ENCODE measurements around the gene PTAR1. TPM values are rescaled to one million over a fixed set of nuclear protein-coding genes. Genes with fewer than 3 reads are reported as not detected.

PTAR1 gene
- total and polyA plus RNA-seq, 8 donors = 49.5 to 117 (median 73.1) TPM

DNA sequence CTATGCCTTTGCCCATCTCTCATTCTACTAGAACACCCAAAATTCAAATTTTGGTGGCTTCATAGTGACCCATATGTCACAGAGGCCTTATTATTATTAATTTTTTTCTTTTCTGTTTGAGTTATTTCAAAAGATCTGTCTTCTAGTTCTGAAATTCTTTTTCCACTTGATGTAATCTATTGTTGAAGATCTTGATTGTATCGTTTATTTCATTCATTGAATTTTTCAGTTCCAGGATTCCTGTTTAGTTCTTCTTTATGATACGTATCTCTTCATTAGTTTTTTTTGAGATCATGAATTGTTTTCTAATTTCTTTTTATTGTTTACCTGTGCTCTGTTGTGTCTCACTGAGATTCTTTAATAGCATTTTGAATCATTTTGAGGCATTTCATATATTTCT lies 63.0 kb downstream of the PTAR1 start:
- Histone ChIP-seq H3K27ac (no peak overlapping the region), H3K4me3 (no peak overlapping the region), H3K27me3 (no peaks in the 10 kb centered on the region), H3K9me3 (peaks cover 0 to 37% of the 10 kb centered on the region in 2 donors), H3K4me1 (no peaks in the 10 kb centered on the region), H3K36me3 (no peaks in the 10 kb centered on the region)
- ATAC-seq (no peak), DNase-seq (no peak)
- TF ChIP-seq, protein P1, sequence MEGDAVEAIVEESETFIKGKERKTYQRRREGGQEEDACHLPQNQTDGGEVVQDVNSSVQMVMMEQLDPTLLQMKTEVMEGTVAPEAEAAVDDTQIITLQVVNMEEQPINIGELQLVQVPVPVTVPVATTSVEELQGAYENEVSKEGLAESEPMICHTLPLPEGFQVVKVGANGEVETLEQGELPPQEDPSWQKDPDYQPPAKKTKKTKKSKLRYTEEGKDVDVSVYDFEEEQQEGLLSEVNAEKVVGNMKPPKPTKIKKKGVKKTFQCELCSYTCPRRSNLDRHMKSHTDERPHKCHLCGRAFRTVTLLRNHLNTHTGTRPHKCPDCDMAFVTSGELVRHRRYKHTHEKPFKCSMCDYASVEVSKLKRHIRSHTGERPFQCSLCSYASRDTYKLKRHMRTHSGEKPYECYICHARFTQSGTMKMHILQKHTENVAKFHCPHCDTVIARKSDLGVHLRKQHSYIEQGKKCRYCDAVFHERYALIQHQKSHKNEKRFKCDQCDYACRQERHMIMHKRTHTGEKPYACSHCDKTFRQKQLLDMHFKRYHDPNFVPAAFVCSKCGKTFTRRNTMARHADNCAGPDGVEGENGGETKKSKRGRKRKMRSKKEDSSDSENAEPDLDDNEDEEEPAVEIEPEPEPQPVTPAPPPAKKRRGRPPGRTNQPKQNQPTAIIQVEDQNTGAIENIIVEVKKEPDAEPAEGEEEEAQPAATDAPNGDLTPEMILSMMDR (IDR thresholded peaks at IDR 0.05) = no peak
- intact Hi-C loops (cut with DNase I) = no loop called here

DNA sequence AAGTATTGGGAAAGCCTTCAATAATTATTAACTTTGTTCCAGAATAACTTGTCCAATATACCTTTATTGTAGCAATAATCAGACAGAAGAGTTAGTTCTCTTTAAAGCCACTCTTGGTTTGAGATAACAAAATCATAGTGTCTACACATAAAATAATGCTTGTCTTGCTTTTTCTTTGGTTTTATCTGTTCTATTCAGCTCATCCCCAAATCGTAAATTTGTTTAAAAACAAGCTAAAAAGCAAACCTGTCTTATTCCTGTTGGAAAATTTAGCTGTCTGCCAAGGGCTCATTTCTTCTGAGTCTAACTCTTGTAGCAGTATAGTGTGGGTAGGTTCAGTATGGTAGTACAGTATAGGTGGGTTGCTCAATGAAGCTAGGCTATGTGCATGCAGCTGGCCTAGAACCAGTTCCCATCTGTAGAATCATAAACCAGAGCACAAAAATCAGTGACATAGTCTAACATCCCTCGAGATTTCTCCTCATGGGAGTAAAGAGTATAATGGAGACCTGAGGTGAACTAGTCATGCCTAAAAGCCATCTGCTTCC lies 69.7 kb downstream of the PTAR1 start:
- H3K27ac ChIP-seq = no peak overlapping the region
- H3K36me3 ChIP-seq = no peaks in the 10 kb centered on the region
- no peaks in the 10 kb centered on the region for H3K4me1 ChIP-seq
- H3K4me3 ChIP-seq = no peak overlapping the region
- H3K9me3 ChIP-seq = peaks cover 0 to 1% of the 10 kb centered on the region in 2 donors
- ATAC-seq (no peak), DNase-seq (no peak)
- intact Hi-C loops (cut with DNase I) = no loop called here
- TF ChIP-seq, protein P1 (IDR thresholded peaks at IDR 0.05) = no peak
- H3K27me3 ChIP-seq = no peaks in the 10 kb centered on the region

DNA sequence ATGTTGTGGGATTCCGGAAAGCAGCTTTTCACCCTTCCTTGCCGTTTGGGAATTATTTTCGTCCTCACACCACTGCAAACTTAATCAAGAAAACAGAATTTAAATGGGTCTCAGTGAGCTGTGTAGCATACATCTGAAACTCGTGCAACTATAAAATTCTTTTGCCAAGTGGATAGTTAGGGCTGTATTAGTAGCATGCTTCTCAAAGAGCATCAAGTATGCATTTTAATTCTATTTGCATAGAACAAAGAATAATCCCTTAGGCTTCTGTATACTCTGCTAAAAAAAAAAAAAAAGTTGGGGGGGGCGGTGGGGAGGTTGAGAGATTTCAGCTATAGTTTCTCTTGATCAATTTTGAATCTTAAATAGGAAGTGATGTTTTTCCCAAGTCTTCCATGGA lies 75.9 kb downstream of the PTAR1 start:
- ATAC-seq = no peak
- TF ChIP-seq, protein P1 (IDR thresholded peaks at IDR 0.05) = no peak

DNA sequence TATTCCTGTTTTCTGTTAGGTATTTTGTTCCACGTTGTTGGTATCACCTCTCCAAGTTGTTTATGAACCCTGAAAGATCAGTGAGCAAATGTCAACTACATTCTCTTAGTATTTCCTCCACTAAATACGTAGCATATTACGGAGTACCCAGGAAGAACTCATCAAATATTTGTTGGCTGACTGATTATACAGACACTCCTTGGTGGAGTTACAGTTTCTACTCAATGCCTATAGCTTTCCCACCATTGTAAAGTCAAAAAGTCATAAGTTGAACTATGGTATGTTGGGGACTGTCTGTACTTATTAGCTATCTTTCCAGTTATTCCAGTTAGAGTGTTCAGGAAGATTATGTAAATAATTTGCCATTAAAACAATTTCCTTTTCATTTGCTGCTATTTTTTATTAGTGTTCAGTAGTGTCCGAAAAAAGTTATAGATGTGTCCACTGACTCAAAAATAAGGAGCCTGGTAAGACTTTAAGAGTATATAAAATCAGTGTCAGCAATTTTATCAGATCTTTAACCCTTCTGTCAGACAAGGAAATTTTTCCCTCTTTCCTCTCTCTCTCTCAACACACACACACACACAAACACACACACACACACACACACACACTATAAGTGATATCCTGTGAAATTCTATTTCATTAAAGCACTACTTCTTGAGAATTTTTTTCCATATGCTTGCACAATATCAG lies 80.8 kb downstream of the PTAR1 start:
- intact Hi-C loops (cut with DNase I) = loop anchor here in 1 of 2 donors (10.0 kb wide), 1 partner anchor 56 kb away; no protein-coding TSS in a partner anchor
- TF ChIP-seq, protein P1 (IDR thresholded peaks at IDR 0.05) = no peak
- Histone ChIP-seq H3K36me3 (no peaks in the 10 kb centered on the region), H3K9me3 (no peaks in the 10 kb centered on the region), H3K27me3 (no peaks in the 10 kb centered on the region), H3K4me1 (peaks cover 0 to 8% of the 10 kb centered on the region in 2 donors), H3K4me3 (no peak overlapping the region), H3K27ac (no peak overlapping the region)
- no peak for ATAC-seq
- DNase-seq = no peak

More for the DNA sequence above, 75.9 kb downstream of the PTAR1 start:
- Histone ChIP-seq H3K27me3 (no peaks in the 10 kb centered on the region), H3K9me3 (no peaks in the 10 kb centered on the region), H3K27ac (no peak overlapping the region), H3K4me1 (no peaks in the 10 kb centered on the region), H3K36me3 (no peaks in the 10 kb centered on the region), H3K4me3 (no peak overlapping the region)
- intact Hi-C loops (cut with DNase I) = no loop called here
- DNase-seq = no peak

DNA sequence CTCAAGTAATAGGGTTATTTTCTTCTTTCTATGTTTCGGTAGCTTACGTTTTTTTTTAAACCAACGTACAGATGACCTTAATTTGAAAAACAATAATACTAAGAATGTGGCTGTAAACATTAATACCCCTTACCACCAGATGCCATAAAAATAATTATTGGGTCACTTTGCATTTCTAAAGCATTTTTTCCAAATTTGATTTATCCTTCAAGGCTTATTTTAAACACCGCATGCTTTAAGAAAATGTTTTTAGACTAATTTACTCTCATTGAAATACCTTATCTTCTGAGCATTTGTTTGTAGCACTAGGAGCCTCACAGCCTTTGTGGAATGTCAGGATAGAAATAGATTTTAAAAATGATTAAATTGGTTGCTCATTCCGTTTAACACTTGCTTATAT lies 81.9 kb downstream of the PTAR1 start:
- Histone ChIP-seq H3K36me3 (no peaks in the 10 kb centered on the region), H3K9me3 (no peaks in the 10 kb centered on the region), H3K27me3 (peaks cover 0 to 11% of the 10 kb centered on the region in 2 donors), H3K27ac (no peak overlapping the region), H3K4me1 (peaks cover 0 to 17% of the 10 kb centered on the region in 2 donors), H3K4me3 (no peak overlapping the region)
- TF ChIP-seq, protein P1 (IDR thresholded peaks at IDR 0.05) = no peak
- ATAC-seq = no peak
- intact Hi-C loops (cut with DNase I) = loop anchor here in 1 of 2 donors (10.0 kb wide), 1 partner anchor 57 kb away; no protein-coding TSS in a partner anchor
- DNase-seq = no peak

All from left lung (tissue), 10 donors.